Measurements from ENCODE around the gene ENC1. TPM values are rescaled to one million over a fixed set of nuclear protein-coding genes. Genes with fewer than 3 reads are reported as not detected.

Gene ENC1
- total RNA-seq, 1 donor: 3.5 TPM

GRCh38 chr5:74634611-74635286 lies 5.8 kb downstream of the ENC1 start:
- DNase-seq (ENCODE audit: low read depth in 2 of 3, low spot score in 2 of 3): no peak

- no peak for DNase-seq (ENCODE audit: low read depth in 2 of 3, low spot score in 2 of 3)
Measured at GRCh38 chr5:74633695-74634094, 6.8 kb downstream of the ENC1 start.

- no peak for DNase-seq (ENCODE audit: low read depth in 2 of 3, low spot score in 2 of 3)
Measured at GRCh38 chr5:74632947-74633356, 7.6 kb downstream of the ENC1 start.

GRCh38 chr5:74631081-74631953 lies 9.2 kb downstream of the ENC1 start:
- peak in 2 of 3 donors; percentile 64 to 90 for DNase-seq (ENCODE audit: low read depth in 2 of 3, low spot score in 2 of 3)

DNA sequence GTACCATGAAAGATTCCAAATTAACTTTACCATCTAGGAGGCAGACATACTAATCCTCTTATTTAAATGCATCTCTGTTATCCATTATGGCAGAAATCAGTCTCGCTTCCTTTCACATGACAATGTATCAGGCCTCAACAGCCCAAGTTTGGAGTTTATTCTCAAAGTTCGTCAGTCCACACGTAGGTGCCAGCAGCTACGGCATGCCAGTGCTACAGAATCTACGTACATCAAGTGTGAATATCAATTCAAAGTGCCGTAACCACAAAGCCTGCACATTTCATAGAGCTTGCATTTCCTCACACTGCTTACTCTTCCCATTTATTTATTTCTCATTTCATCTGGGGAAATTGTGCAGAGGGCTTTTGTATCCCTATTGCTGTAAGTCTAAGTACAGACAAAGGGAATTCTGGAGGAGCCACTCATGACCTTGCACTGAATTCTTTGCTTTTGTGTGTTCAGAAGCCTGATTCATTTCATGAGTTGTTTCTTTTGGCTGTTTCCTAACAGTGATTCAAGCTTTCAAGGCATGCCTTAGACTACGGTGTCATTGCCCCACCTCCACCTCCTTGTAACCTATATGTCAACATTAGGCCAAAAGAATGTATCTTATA lies 10.0 kb downstream of the ENC1 start:
- no peak for DNase-seq (ENCODE audit: low read depth in 2 of 3, low spot score in 2 of 3)

GRCh38 chr5:74629326-74629725 lies 11.2 kb downstream of the ENC1 start:
- no peak for DNase-seq (ENCODE audit: low read depth in 2 of 3, low spot score in 2 of 3)

GRCh38 chr5:74628359-74628758 lies 12.2 kb downstream of the ENC1 start:
- no peak for DNase-seq (ENCODE audit: low read depth in 2 of 3, low spot score in 2 of 3)

- no peak for DNase-seq (ENCODE audit: low read depth in 2 of 3, low spot score in 2 of 3)
Measured at GRCh38 chr5:74627646-74628279, 12.8 kb downstream of the ENC1 start.

DNA sequence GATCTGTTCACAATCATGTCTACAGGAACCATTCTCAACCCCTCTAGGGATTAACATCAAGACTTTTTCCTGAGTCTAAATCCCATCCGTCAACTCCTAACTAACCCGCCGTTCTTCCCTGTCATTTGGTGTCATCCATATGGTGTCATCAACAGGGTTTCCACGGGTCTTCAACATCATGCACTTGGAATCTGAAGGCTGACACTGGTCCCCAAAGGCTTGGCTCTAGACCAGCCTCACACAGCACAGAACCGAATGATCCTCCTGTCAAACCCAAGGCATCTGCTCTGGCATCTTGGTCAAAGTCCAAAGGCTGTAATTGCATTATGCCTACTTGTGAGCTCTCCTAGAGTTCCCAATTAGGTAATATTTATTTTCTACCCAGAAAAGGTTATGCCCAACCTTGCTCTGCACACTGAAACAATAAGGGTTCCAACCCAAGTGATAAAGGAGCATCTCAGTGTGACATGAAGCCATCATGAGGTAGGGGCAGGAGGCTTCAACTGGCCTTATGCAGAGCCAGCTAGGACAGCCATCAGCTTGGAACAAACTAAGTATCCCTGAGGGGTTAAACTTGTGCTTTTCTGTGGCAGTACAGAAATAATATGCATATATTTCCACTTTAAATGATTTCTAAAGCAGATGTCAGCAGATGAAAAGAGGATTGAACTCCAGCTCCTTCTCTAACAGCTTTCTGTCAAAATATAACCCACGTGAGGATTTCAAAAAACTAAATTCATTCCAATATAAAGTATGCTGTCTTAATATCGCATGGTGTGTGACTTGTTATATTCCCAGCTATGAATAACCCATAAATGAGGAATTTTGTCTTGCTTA lies 13.9 kb downstream of the ENC1 start:
- DNase-seq (ENCODE audit: low read depth in 2 of 3, low spot score in 2 of 3): no peak

DNA sequence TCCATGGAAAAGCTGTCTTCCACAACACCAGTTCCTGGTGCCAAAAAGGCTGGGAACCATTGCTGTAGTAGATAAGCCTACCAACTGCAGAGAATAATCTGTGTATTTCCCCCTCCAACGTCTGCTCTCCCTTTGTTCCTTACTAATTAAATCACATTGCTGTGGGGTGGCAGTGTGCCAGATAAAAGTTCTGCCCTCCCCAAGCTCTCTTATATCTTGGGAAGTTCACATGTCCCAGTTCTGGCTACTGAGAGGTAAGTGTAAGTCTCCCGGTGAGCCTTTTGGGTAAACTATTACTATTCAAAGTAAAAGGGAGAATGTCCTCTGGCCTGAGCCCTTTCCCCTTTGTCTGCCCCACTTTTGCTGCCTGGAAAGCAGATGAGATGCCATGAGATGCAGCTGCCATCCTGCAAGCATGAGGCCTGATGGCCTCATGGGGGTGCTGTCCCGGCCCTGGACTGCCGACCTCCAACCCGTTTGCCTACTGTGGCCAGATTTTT lies 14.7 kb downstream of the ENC1 start:
- no peak for DNase-seq (ENCODE audit: low read depth in 2 of 3, low spot score in 2 of 3)

GRCh38 chr5:74624931-74625505 lies 15.5 kb downstream of the ENC1 start:
- DNase-seq (ENCODE audit: low read depth in 2 of 3, low spot score in 2 of 3): no peak

- DNase-seq (ENCODE audit: low read depth in 2 of 3, low spot score in 2 of 3): no peak
Measured at GRCh38 chr5:74624501-74624900, 16.0 kb downstream of the ENC1 start.

DNA sequence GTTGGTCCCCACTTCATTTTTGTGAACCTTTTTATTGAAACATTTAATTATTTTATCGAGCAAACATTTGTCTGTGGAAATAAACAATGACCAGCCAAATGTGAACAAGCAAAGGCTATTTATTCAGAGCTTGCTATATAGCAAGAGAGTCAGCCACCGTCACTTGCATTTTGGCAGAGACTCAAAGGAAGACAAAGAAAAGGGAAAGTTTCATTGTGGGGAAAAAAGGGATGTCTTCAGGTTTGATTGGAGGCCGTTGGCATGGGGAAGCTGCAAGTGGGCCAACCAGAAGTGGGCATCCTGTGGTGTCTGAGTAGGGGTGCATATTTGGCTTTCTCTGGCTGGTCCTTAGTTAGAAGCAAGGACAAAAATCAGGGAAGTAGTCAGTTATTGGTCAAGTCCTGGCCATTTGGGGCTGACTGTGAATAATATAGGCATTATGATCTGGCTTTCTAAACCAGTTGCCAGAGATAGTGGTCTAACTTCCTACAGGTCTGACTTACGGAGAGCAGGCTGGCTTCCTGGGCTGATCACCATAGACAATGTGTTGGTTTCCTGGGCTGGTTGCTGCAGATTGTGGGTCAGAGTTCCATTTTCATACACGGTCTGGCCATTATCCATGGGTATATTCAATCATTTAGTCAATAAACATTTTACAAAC lies 16.6 kb downstream of the ENC1 start:
- no peak for DNase-seq (ENCODE audit: low read depth in 2 of 3, low spot score in 2 of 3)

GRCh38 chr5:74623006-74623611 lies 17.4 kb downstream of the ENC1 start:
- DNase-seq (ENCODE audit: low read depth in 2 of 3, low spot score in 2 of 3): no peak

DNA sequence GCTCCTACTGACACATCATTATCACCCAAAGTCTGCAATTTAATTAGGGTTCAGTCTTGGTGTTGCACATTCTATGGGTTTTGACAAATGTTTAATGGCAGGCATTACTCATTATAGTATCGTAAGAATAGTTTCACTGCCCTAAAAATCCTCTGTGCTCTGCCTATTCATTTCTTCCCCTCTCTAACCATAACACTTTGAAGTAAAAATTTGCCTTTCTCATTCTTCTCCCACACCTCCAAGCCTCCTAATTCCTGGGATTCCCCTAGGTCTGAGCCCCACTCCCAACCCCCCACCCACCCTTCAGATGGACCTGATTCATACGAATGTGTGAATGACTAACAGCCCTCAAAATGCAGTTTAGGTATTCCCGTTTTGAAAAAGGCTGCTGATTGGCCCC lies 18.4 kb downstream of the ENC1 start:
- no peak for DNase-seq (ENCODE audit: low read depth in 2 of 3, low spot score in 2 of 3)

DNA sequence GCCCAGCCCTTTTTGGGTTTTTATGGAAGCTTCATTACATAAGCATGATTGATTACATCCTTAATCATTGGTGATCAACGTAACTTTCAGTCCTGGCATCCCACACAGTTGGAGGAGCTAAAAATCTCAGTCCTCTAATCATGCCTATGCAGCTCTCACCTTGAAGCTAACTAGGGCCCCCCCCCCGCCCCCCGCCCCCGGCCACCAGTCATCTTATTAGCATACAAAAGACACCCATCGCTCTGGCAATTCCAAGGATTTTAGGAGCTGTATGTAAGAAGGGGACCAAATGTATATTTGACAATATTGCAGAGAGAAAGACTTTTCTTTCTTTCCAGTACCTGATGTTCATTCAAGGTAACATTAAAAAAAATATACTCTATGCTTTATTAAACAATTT lies 19.0 kb downstream of the ENC1 start:
- DNase-seq (ENCODE audit: low read depth in 2 of 3, low spot score in 2 of 3): no peak

DNA sequence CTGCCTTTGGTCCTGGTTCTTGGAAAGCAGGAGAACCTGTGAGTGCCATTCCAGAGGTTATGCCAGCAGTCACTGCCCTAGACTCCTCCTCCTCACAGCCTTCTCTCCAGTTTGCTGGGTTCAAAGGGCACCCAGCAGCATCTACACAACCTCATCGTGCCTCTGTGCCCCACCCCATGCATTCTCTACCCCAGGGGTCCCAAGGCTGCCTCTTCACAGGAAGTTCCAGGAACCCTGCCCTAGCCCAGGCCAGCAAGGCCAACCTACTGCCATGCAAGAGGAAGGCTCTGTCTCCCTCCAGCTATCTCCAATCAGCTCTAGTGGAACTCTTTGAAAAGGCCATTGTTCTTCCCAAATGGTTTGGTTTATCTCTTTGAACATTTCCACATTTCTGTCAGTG lies 21.2 kb downstream of the ENC1 start:
- no peak for DNase-seq (ENCODE audit: low read depth in 2 of 3, low spot score in 2 of 3)

- no peak for DNase-seq (ENCODE audit: low read depth in 2 of 3, low spot score in 2 of 3)
Measured at GRCh38 chr5:74618106-74618505, 22.4 kb downstream of the ENC1 start.

DNA sequence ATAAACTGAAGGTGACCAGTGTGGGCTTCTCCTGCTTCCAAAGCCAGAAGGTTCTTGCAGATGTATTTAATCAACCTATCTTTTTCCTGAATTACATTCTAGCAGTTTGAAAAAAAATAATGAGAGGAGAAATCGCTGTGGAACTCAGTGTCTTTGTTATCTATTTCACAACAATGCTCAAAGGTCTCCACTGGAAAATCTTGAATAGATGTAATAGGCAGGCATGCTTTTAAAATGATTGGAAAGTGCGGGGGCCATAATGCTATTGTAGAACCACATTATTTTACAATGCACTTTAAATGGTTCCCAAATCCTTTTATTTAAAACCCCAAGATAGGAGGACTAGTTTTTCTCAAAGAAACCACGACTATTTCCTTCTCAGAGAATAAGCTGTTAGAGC lies 23.3 kb downstream of the ENC1 start:
- DNase-seq (ENCODE audit: low read depth in 2 of 3, low spot score in 2 of 3): no peak
